GM19193 (cell line): ENCODE measurements around the gene SLC2A13.

ENCODE experiments used
- POLR2A ChIP-seq: IDR thresholded peaks from 4 replicates; pipeline ENCODE4 v1.6.1; 2011; ENCODE audit not compliant: insufficient read depth, insufficient read length; ENCODE audit errors: extremely low read depth

Gene SLC2A13

DNA sequence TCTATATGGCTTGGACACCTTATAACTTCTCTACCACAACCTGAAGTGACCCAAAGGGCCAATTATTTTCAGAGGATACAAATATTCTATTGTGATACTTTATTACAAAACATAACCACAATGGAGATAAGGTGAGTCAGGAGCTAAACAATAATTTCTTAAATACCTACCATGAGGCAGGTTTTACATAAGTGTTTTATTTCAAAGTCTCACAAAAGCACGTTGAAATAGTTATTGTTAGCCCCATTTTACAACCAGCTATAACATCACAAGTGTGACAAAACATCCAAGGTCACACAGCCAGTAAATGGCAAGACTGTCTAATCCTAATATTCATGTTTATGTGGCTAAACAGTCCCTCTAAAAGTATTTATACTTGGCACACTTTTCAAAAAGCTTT, 40.2 kb downstream of the SLC2A13 start:
- no peak for TF ChIP-seq POLR2A

DNA sequence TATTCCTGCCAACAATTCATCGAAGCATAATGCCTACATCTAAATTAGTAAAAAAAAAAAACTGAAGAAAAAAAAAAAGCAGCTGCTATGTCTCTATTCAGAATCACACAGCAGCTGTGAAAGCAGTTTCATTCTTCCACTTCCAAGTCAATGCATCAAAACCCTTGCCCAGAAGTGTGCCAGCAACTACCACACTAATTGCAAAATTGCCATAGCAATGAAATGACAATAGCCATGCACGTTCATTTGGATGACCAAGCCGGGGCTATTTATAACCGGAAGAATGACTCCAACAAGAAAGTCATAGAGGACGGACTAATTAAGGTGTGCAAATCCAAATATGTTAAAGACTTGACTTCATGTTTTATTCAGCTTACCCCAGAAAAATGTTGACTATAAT, 42.5 kb downstream of the SLC2A13 start:
- TF ChIP-seq POLR2A: no peak

DNA sequence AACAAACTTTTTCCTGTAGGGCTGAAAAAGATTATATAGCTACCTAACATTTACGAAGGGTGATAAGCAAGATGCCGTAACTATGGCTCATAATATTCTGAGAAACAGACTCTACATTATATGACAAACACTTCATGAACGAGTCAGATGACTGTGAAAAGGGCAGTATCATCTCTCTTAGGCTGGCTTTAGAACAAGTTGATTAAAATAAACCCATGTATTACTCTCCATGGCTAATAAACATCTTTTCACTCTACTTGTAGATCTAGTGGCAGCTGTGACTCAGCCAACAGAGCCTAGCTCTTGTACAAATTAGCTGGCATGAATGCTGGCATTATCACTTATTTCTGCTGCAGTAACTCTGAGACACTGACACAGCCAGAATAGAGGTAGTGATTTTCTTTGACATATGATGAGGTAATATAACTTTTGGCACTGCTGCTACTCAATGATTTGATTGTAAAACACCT, 47.1 kb downstream of the SLC2A13 start:
- TF ChIP-seq POLR2A: no peak

DNA sequence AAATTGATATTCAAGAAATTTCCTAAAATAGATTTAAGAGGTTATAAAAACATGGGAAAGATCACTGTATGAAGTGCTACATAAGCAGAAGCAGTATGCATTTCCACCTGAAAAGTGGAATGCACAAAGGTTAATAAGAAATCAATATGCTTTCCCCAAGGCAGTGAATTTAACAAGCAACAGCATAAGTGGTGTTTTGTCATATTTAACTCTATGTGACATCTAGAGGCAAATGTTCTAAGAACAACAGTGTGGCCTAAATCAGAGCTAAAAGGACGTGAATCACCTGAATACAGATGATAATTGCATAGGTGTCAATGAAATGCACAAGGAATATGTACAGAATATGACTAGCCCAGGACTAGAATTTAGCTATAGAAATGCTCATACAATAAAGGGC, 49.5 kb downstream of the SLC2A13 start:
- TF ChIP-seq POLR2A: no peak

DNA sequence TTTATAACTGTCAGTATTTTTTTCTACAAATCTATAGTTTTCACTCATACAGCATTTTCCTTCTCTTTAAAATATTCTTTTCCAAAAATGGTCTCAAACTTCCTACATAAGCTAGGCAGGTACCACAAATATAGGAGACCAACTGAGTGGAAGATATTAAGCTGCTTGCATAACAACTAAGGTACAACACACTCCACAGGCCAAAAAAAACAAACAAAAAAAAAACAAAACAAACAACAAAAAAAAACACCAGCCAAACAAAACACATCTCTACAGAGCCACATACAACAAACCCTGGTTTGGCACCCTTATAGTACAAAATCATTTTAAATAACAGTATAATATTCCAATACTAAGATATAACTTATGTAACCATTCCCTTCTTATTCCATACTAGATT, 50.1 kb downstream of the SLC2A13 start:
- no peak for TF ChIP-seq POLR2A

DNA sequence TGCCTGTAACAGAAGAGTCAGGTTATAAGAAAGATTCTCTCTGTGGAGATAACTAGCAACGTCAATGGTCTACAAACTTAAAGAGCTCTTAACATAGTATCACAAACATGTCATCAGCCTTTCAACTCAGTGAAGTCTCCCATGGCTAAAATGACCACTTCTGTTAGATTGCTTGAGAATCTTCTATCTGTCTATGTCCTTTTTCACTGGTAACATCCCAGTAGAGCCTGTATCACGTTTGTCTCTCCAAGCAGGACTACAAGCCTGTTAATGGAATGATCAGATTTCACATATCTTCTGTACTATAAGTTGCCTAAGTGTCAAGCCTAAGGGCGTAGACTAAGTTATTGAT, 50.7 kb downstream of the SLC2A13 start:
- TF ChIP-seq POLR2A: no peak

DNA sequence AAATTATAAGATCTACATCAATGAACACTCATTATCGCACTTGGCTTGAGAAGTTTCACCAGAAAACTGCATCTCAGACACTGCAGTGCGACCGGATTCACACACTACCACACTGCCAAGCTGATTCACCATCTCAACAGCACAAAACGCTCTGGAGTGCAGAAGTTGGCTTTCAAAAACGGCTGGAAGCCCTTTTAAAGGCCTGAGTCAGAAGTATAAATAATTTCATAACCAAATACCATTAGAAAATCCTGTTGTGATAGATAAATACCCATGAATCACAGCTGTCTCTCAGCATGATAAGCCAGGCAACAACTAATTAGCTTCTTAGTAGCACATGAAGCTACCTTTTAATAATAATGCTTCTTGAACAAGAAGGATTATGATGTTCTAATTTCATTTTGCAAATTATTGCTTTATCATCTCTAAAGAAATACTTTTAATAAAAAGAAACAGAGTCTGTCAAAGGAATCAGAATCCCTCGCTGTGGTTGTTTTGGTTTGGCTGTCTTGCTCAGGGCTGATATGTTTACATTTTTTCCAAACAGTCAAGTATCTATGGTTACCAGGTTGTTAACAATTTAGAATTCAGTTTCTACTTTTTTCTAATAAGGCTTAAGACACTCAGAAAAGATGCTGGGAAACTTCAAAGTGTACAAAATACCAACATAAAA, 51.2 kb downstream of the SLC2A13 start:
- no peak for TF ChIP-seq POLR2A

DNA sequence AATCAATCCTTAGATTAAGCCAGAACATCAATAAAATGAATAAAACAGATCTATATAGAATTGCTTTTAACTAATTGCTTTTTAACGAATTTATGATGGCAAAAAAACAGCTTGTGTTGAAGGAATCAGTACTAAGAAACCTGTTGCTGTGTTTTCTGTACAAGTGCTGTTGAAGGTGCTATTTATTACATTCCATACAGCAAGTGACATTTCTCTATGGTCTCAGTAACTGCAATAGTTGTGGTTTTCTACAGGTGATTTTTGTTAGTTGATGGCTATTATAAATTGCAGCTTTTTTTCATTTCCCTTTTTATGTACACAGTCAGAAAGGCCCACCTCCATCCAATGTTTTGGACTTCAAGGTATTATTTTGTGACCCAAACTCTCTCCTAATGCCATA, 56.6 kb downstream of the SLC2A13 start:
- TF ChIP-seq POLR2A: no peak

DNA sequence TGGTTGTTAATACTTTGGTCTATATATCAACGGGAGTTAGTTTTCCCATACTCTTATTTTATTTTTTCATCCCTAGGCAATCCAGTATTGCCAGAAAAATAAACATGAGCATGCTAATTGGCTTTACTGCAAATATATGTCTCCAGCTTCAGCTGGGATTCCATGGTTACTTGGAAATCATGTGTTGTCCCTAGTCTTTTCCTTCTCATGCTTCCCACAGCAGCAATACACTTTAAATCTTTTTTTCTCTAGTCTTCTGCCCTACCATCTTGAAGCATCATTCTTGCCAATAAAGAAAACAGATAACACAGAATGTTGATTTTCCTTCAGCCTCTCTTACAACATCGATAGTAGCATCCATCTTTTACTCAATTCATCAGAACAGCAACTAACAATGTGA, 60.2 kb downstream of the SLC2A13 start:
- TF ChIP-seq POLR2A: no peak

DNA sequence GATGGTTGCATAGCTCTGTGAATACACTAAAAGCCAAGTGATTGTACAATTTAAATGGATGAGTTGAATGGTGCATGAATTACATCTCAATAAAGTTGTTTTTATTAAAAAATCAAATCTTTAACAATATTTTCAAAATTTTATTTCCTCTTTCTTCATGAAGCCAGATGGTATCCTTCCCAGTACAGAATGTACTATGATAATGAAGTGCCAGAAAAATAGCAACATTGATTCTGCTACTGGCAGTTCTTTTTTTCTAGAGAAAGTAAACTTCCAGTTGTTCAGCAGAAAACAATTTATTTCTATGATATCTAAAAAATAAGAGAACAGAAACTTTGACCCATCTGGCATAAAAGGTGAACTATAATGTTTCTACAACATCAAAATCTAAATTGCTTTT, 61.5 kb downstream of the SLC2A13 start:
- TF ChIP-seq POLR2A: no peak

DNA sequence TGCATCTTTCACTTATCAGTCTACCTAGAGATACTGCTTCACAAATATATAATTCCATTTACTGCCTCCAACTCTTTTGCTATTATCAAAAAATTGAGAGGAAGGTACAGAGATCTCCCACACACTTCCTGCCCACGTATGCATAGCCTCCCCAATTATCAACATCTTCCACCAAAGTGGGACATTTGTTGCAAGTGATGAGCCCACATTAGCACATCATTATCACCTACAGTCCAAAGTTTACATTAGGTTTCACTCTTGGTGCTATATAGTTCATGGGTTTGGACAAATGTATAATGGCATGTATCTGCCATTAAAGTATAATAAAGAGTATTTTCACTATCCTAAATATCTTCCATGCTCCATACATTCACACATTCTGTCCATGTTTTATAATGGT, 66.3 kb downstream of the SLC2A13 start:
- TF ChIP-seq POLR2A: no peak

DNA sequence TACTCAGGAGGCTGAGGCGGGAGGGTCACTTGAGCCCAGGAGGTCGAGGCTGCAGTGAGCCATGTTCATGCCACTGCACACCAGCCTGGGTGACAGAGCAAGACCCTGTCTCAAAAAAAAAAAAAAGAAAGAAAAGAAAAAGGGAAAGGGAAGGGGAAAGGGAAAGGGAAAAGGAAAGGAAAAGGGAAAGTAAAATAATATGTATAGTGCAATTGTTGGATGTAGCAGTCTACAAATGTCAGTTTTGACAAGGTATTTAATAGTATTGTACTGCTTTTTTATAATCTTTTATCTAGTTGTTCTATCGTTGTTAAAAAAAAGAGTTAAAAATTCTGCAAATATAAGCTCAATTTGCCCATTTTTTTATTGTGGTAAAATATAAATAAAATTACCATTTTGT, 67.3 kb downstream of the SLC2A13 start:
- no peak for TF ChIP-seq POLR2A

DNA sequence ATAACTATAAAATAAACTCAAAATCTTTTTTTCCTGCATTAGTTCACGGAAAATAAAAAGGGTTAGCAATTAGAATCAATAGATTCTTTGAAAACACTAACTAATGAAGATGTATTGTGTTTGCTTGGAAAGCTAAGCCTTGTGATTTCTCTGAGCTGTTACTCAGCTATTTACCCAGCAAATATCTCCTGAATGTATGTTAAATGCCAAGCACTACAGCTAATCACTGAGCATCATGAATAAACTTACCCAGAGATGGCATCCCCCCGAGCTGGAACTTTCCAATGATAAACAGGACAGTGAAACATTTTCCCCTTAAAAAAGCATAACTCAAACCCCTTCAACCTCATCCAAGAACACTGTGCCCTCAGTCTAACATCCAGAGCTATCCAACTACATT, 71.2 kb downstream of the SLC2A13 start:
- no peak for TF ChIP-seq POLR2A

DNA sequence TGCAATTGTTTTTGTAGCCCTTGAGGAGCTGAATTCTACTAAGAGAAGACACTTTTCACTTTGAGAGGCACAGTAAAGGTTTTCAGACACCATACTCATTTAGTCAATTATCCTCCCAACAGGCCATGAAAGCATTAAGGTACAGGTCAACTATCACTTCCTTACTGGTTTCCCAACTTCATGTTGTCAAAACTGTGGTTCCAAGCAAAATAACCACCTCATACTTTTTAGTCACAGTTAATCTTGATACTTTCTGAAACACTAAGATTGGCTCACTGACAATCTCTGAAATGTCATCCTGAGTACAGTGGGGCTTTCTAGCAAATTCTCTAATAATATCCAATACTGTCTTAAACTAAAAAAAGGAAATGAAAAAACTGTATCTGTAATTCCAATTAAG, 71.7 kb downstream of the SLC2A13 start:
- TF ChIP-seq POLR2A: no peak

DNA sequence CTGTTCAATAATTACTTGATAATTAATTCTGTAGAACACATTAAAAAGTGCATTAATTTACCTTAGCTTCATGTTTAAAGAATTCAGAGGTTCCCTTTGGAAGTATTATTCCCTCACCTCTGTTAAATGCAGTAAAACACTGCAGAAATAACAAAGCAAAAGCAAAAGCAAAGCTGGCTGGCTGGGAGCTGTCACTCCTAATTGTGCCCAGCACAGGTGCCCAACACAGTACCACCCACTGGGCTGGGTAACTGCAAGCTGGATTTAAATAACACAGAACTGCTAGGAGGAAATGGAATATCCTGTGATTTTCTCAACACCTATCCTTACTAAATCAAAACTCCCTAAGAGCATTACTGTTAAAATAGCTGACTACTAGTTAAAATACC, 72.6 kb downstream of the SLC2A13 start:
- TF ChIP-seq POLR2A: no peak

DNA sequence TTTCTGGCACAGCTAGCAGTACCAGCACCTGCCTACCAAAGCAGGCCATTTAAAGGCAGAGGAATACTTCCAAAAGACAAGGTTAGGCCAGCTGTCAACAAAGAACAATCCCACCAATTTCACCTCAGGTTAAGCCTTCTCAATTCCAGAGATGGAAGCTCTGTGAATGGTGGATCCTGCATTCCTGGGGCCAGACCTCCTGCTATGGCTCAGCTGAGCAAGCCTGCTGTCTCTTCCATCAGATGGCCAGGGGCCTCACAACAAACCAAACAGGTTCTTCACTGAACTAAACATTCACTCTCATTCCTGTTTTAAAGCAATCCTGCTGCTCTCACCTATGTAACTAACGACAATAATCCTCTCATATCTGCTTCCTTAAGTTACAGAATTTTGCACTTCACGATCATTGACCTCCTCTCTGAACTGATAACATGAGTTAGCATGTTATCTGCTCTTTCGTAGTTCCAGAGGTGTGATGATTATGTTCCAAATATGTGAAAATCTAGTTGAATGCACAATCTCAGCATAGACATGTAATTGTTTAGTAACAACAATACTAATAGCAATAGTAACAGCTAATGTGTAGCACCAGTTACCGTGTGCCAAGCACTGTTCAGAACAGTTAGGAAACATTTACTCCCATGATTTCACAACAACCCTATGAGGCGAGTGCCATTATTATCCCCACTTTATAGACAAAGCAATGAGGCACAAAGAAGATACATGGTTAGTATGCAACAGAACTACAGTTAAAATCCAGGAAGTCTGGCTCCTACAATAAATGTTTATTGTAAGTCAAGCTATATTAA, 73.2 kb downstream of the SLC2A13 start:
- TF ChIP-seq POLR2A: no peak

DNA sequence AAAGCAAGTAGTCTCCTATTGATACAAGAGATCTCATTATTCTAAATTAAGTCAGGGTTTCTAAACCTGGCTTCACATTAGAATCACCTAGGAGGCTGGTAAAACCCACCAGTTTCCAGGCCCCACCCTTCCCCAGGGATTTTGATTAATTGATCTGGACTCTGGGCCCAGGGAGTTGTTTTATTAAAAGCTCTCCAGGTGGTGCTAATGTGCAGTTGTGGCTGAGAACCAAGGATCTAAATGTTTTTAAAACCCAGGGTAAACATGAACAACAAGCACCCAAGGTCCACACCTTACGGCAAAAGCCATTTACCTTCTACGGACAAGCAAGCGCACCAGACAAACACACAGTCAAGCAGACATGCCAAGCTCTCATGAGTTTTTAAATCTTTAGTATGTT, 73.9 kb downstream of the SLC2A13 start:
- TF ChIP-seq POLR2A: no peak

DNA sequence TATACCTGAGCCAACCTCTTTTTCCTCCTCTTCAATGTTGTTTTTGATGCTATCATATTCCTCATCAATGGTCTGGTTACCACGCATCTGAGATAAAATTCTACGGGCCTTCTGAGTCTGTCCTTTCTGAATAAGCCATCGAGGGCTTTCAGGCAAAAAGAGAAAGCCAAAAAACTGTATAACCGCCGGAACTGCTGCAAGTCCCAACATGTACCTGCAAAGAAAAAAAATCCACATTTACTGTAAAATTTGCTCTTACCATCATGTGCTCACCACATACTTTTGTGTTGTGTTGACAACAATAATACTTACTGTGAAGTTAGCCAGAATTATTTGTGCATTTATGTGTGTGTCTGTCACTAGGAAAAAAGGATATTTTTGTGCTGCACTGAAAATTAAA, 77.6 kb downstream of the SLC2A13 start:
- no peak for TF ChIP-seq POLR2A

DNA sequence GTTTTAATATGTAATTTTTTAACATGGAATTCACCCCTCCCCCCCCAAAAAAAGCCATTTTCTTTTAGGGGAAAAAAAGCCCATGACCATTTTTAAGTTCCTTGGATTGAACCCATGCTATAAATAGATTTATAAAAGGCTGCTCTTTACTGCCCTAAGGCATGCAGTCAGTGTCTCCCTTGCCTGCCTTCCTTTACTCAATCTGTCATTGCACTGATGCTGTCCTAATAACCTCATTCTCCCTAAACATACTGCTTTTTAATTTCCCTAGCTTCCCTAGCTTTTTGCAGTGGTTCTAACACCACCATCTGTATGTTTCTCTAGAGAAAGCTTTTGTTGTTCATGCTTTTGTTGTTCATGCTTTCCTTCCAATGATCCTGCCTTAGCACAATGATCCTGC, 83.0 kb downstream of the SLC2A13 start:
- TF ChIP-seq POLR2A: no peak
